Mesenchymal stem cell (in vitro differentiated cells and primary cell): ENCODE results near the gene ETS2.
A peak's percentile ranks its signal among the peaks of the same experiment; 100 is the strongest.

Experiments used
- DNase-seq: peaks from one replicate; pipeline ENCODE4 v3.0.0-alpha.2; 2013
- H2AFZ ChIP-seq: one replicate; pipeline ENCODE4 v1.6.1; 2013; ENCODE audit warnings: low read depth, mild to moderate bottlenecking, control low read depth, inconsistent platforms, low read length, moderate library complexity
- H2AK5ac ChIP-seq: 2 replicates; pipeline ENCODE4 v1.6.1; 2013; ENCODE audit warnings: low read length, moderate library complexity, mild to moderate bottlenecking, inconsistent platforms; ENCODE audit not compliant: severe bottlenecking
- H2BK120ac ChIP-seq: one replicate; pipeline ENCODE4 v1.6.1; 2013; ENCODE audit warnings: low read depth, mild to moderate bottlenecking, inconsistent platforms, low read length, moderate library complexity
- H2BK12ac ChIP-seq, 2 experiments: one replicate each; pipeline ENCODE4 v1.6.1; 2013; ENCODE audit warnings: inconsistent platforms in 2 of 2, low read length in 2 of 2, mild to moderate bottlenecking in 2 of 2, moderate library complexity in 2 of 2, control low read depth in 1 of 2
- H2BK15ac ChIP-seq: one replicate; pipeline ENCODE4 v1.6.1; 2013; ENCODE audit warnings: mild to moderate bottlenecking, low read depth, inconsistent platforms; ENCODE audit not compliant: poor library complexity, severe bottlenecking
- H2BK5ac ChIP-seq: 2 replicates; pipeline ENCODE4 v1.6.1; 2013; ENCODE audit warnings: low read depth, mild to moderate bottlenecking, low read length, control low read depth, inconsistent platforms; ENCODE audit not compliant: poor library complexity, severe bottlenecking
- H3K14ac ChIP-seq, 2 experiments: one replicate each; pipeline ENCODE4 v1.6.1; 2013; ENCODE audit warnings: inconsistent platforms in 2 of 2, low read length in 2 of 2, control low read depth in 1 of 2, mild to moderate bottlenecking in 1 of 2, moderate library complexity in 1 of 2
- H3K18ac ChIP-seq, 2 experiments: one replicate each; pipeline ENCODE4 v1.6.1; 2013; ENCODE audit warnings: inconsistent platforms in 2 of 2, low read length in 2 of 2, control low read depth in 1 of 2, low read depth in 1 of 2, mild to moderate bottlenecking in 1 of 2
- H3K23ac ChIP-seq, 2 experiments: one replicate each; pipeline ENCODE4 v1.6.1; 2013; ENCODE audit warnings: inconsistent platforms in 2 of 2, low read length in 2 of 2, mild to moderate bottlenecking in 2 of 2, moderate library complexity in 2 of 2, control low read depth in 1 of 2
- H3K27ac ChIP-seq: 2 replicates; pipeline ENCODE4 v1.5.1; 2013; ENCODE audit warnings: mild to moderate bottlenecking, moderate library complexity, low read length, control low read depth, inconsistent platforms; ENCODE audit not compliant: poor library complexity, severe bottlenecking
- H3K27me3 ChIP-seq, 2 experiments: 2 replicates each; pipeline versions ENCODE4 v1.6.1 to v1.7.0; 2013; ENCODE audit warnings: low read length in 2 of 2, mild to moderate bottlenecking in 2 of 2, moderate library complexity in 2 of 2, control low read depth in 1 of 2, inconsistent platforms in 1 of 2; ENCODE audit not compliant: control insufficient read depth in 1 of 2, insufficient read depth in 1 of 2
- H3K36me3 ChIP-seq, 2 experiments: 2 replicates each; pipeline versions ENCODE4 v1.6.1 to v1.7.0; 2013; ENCODE audit warnings: low read length in 2 of 2, control low read depth in 1 of 2, inconsistent platforms in 1 of 2, low read depth in 1 of 2, mild to moderate bottlenecking in 1 of 2; ENCODE audit not compliant: insufficient read depth in 2 of 2, control insufficient read depth in 1 of 2
- H3K4ac ChIP-seq, 2 experiments: one replicate each; pipeline ENCODE4 v1.6.1; 2013; ENCODE audit warnings: inconsistent platforms in 2 of 2, low read length in 2 of 2, mild to moderate bottlenecking in 2 of 2, moderate library complexity in 2 of 2, control low read depth in 1 of 2, low read depth in 1 of 2
- H3K4me1 ChIP-seq: 2 replicates; pipeline ENCODE4 v1.6.1; 2013; ENCODE audit warnings: low read depth, low read length, control low read depth; ENCODE audit not compliant: control insufficient read depth, insufficient read depth
- H3K4me2 ChIP-seq: 2 replicates; pipeline ENCODE4 v1.6.1; 2013; ENCODE audit warnings: low read length, mild to moderate bottlenecking, inconsistent platforms; ENCODE audit not compliant: poor library complexity, severe bottlenecking
- H3K4me3 ChIP-seq, 2 experiments: 2 replicates each; pipeline versions ENCODE4 v1.5.1 to v1.7.0; 2013; ENCODE audit warnings: low read length in 2 of 2, mild to moderate bottlenecking in 2 of 2, control low read depth in 1 of 2, low read depth in 1 of 2; ENCODE audit not compliant: insufficient read depth in 1 of 2
- H3K79me1 ChIP-seq: replicated peaks from 2 replicates; pipeline ENCODE4 v1.6.1; 2013; ENCODE audit warnings: mild to moderate bottlenecking, control low read depth, low read length, inconsistent platforms; ENCODE audit not compliant: poor library complexity, severe bottlenecking
- H3K9ac ChIP-seq: 2 replicates; pipeline ENCODE4 v1.7.0; 2013; ENCODE audit warnings: mild to moderate bottlenecking, low read length, moderate library complexity
- H3K9me3 ChIP-seq: 2 replicates; pipeline ENCODE4 v1.7.0; 2013; ENCODE audit warnings: mild to moderate bottlenecking, low read length; ENCODE audit not compliant: control insufficient read depth
- H4K8ac ChIP-seq: one replicate; pipeline ENCODE4 v1.6.1; 2013; ENCODE audit warnings: inconsistent platforms, mild to moderate bottlenecking, low read length, moderate library complexity
- H4K91ac ChIP-seq: one replicate; pipeline ENCODE4 v1.6.1; 2013; ENCODE audit warnings: mild to moderate bottlenecking, low read length, inconsistent platforms
- WGBS: methylation state at CpG from one replicate; pipeline ENCODE4 v1.1.7; 2013; ENCODE audit warnings: mixed read lengths; 5-methylcytosine and 5-hydroxymethylcytosine counted together

The ETS2 gene

DNA sequence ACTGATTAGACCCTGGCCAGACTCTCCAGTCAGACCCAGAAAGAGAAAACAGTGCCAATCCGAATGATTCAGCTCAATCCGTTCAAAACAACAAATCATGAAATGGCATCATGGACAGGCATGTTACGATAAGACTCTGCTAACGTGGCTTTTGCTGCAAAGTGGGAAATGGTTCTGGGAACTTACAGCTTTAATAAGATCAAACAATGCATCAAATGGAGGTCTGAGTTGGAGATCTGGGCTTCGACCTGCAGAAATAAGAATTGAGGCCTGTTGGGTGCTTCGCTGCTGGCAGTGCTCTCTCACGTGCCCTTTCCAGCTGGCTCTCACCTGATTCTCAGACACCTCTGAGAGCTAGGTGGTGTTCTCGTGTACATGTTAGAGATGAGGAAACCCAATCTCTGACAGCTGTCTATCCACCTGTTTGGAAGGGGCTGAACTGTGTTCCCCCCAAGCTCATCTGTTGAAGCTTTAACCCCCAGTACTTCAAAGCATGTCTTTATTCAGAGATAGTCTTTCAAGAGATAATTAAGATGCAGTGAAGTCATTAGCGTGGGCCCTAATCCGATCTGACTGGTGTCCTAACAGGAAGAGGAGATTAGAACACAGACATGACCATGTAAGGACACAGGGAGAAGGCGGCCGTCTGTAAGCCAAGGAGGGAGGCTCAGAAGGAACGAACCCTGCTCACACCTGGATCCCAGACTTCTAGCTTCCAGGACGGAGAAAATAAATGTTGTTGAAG lies 45.5 kb upstream of the ETS2 start:
- Histone ChIP-seq H3K4me1 (peaks cover 6% of the 10 kb centered on the region), H3K36me3 (no peaks in the 10 kb centered on the region), H3K79me1 (no peaks in the 10 kb centered on the region), H2BK15ac (no peak overlapping the region), H3K14ac (no peak overlapping the region), H3K23ac (no peak overlapping the region), H4K8ac (peak overlapping the region; percentile 85), H2BK120ac (peak overlapping the region; percentile 71), H3K9me3 (no peaks in the 10 kb centered on the region), H2BK5ac (no peak overlapping the region), H3K4me2 (no peak overlapping the region), H3K18ac (peak overlapping the region; percentile 28 to 79), H3K4me3 (no peak overlapping the region), H2AK5ac (peak overlapping the region; percentile 35), H3K4ac (peak overlapping the region; percentile 22 to 49), H2AFZ (peak overlapping the region; percentile 10), H2BK12ac (peak overlapping the region; percentile 95), H3K27ac (no peak overlapping the region), H3K9ac (no peak overlapping the region), H3K27me3 (no peaks in the 10 kb centered on the region), H4K91ac (peak overlapping the region; percentile 80)
- DNase-seq: peak; percentile 68
- 75% methylated on average over 13 of the region's 14 CpGs for WGBS

DNA sequence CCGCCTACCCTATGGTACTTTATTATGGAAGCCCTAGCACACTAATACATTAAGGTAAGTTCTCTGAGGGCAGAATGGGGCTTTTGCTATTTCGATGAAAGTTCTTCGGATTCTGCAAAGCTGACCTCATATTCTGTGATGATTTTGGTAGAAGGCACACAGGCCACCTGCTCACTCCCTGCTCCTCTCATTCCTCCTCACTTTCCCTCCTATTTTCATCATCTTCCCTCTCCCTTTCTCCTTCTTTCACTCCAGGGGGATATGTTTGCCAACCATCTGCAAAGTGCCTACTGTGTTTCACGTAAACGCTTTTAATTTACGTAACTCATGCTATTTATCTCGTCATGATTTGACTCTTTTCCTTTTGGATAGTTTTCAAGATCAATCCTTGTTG lies 45.0 kb upstream of the ETS2 start:
- Histone ChIP-seq H3K27ac (no peak overlapping the region), H2AFZ (no peak overlapping the region), H2BK5ac (no peak overlapping the region), H3K14ac (no peak overlapping the region), H3K23ac (no peak overlapping the region), H3K18ac (peak overlapping the region; percentile 4 to 19), H3K4ac (peak overlapping the region in 1 of 2 experiments; percentile 49), H3K4me1 (peaks cover 6% of the 10 kb centered on the region), H3K4me3 (no peak overlapping the region), H4K91ac (peak overlapping the region; percentile 70), H3K4me2 (no peak overlapping the region), H2AK5ac (no peak overlapping the region), H2BK12ac (peak overlapping the region; percentile 45 to 91), H4K8ac (no peak overlapping the region), H3K79me1 (no peaks in the 10 kb centered on the region), H3K9me3 (peaks cover 2% of the 10 kb centered on the region), H2BK15ac (no peak overlapping the region), H3K36me3 (no peaks in the 10 kb centered on the region), H2BK120ac (peak overlapping the region; percentile 71), H3K9ac (no peak overlapping the region), H3K27me3 (peaks cover 0 to 5% of the 10 kb centered on the region in 2 experiments)
- 91% methylated on average over 7 of the region's 7 CpGs for WGBS
- DNase-seq: no peak

DNA sequence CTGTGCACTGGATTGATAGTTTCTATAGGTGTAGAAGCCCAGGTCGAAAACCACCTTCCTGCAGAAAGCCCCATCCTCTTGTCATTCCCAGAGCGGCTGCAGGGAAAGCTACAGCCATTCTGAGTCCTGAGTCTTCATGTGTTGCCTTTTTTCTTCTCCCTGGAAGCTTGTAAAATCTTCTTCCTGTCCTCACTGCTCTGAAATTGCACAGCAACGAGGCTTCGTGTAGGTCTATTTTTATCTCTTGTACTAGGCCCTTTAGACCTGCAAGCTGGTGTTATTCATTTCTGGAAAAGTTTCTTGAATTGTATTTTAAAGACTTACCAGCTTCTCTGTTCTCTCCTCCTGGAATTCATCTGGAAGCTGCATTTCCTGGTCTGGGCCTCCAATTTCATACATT lies 44.2 kb upstream of the ETS2 start:
- H3K27ac ChIP-seq: no peak overlapping the region
- no peak overlapping the region for H2BK15ac ChIP-seq
- no peaks in the 10 kb centered on the region for H3K79me1 ChIP-seq
- H4K8ac ChIP-seq: peak overlapping the region; percentile 27
- H2AK5ac ChIP-seq: peak overlapping the region; percentile 16
- H3K36me3 ChIP-seq: no peaks in the 10 kb centered on the region
- H2AFZ ChIP-seq: no peak overlapping the region
- H3K23ac ChIP-seq: no peak overlapping the region
- H3K18ac ChIP-seq: peak overlapping the region in 1 of 2 experiments; percentile 57
- peak; percentile 61 for DNase-seq
- H3K4me3 ChIP-seq: no peak overlapping the region
- H2BK12ac ChIP-seq: peak overlapping the region; percentile 39 to 91
- peaks cover 6% of the 10 kb centered on the region for H3K4me1 ChIP-seq
- H3K4ac ChIP-seq: peak overlapping the region; percentile 13 to 73
- peaks cover 8% of the 10 kb centered on the region for H3K9me3 ChIP-seq
- H2BK5ac ChIP-seq: no peak overlapping the region
- H3K9ac ChIP-seq: no peak overlapping the region
- 68% methylated on average over 2 of the region's 4 CpGs for WGBS
- peak overlapping the region; percentile 3 for H4K91ac ChIP-seq
- peak overlapping the region; percentile 54 for H2BK120ac ChIP-seq
- no peak overlapping the region for H3K4me2 ChIP-seq
- peaks cover 0 to 8% of the 10 kb centered on the region in 2 experiments for H3K27me3 ChIP-seq
- H3K14ac ChIP-seq: no peak overlapping the region

DNA sequence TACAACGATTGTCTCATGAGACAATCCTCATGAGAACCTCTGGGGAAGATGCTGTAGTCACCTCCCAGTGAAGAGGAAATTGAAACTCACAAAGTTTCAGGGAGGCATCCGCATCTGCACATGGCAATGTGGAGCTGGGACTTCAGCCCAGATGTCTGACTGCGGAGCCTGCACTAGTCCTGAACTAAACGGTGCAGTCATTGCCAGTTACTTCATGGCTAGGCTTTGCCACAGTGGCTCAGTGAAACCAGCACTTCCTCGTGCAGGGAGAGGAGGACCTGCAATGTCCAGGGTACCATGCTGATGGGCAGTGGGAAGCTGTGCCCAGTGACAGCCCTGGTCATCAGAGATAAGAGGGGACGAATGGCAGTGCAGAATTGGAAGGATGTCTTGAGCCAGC lies 40.7 kb upstream of the ETS2 start:
- 94% methylated on average over 6 of the region's 6 CpGs for WGBS
- H3K36me3 ChIP-seq: no peaks in the 10 kb centered on the region
- no peak overlapping the region for H3K23ac ChIP-seq
- H3K18ac ChIP-seq: peak overlapping the region; percentile 0 to 44
- H3K4me1 ChIP-seq: peaks cover 9% of the 10 kb centered on the region
- H3K9ac ChIP-seq: no peak overlapping the region
- H4K91ac ChIP-seq: peak overlapping the region; percentile 22
- no peaks in the 10 kb centered on the region for H3K79me1 ChIP-seq
- peak overlapping the region in 1 of 2 experiments; percentile 89 for H2BK12ac ChIP-seq
- no peak overlapping the region for H2AK5ac ChIP-seq
- no peak overlapping the region for H2BK120ac ChIP-seq
- peaks cover 8% of the 10 kb centered on the region for H3K9me3 ChIP-seq
- peak overlapping the region in 1 of 2 experiments; percentile 78 for H3K14ac ChIP-seq
- H2BK5ac ChIP-seq: no peak overlapping the region
- H3K27ac ChIP-seq: no peak overlapping the region
- no peak overlapping the region for H4K8ac ChIP-seq
- H3K27me3 ChIP-seq: peaks cover 0 to 8% of the 10 kb centered on the region in 2 experiments
- no peak overlapping the region for H2AFZ ChIP-seq
- no peak overlapping the region for H3K4me2 ChIP-seq
- H3K4me3 ChIP-seq: no peak overlapping the region
- H2BK15ac ChIP-seq: no peak overlapping the region
- DNase-seq: no peak
- H3K4ac ChIP-seq: no peak overlapping the region
